AG04449 (cell line): ENCODE results near the gene ESRRA.

Experiments used
- CTCF ChIA-PET: fragments of 350-600 bp; formaldehyde crosslinking; extraction: SDS; loops from one replicate; lab custom pipeline; 2021; ENCODE audit warnings: antibody characterized with exemption; lab: Yijun Ruan, JAX
- POLR2A ChIA-PET: fragments of 400-600, 350-600 bp; formaldehyde crosslinking; extraction: SDS; loops from one replicate; lab custom pipeline; 2020; ENCODE audit warnings: antibody characterized with exemption, inconsistent platforms; lab: Yijun Ruan, JAX
- DNase-seq: peaks from one replicate; pipeline ENCODE4 v3.0.0-alpha.2; 2010; ENCODE audit warnings: low read depth, low spot score
- H3K4me3 ChIP-seq: 2 replicates; pipeline ENCODE4 v1.5.1; 2011; ENCODE audit warnings: low read depth, mild to moderate bottlenecking, control low read depth, low read length
- CTCF ChIP-seq: IDR thresholded peaks from one replicate; pipeline ENCODE4 v1.5.1; 2011; ENCODE audit warnings: mild to moderate bottlenecking, moderate library complexity, low read length, control low read depth, inconsistent platforms; ENCODE audit not compliant: insufficient read depth; ENCODE audit errors: missing control alignments

ESRRA gene

GRCh38 chr11:64264371-64264852 is 40.9 kb upstream of the ESRRA start:
- no peak for DNase-seq
- POLR2A ChIA-PET, result interaction anchor here (0.7 to 3.2 kb wide), 3 partner anchors 12 to 405 kb away, joined by 3 to 15 read pairs (median 4); partner anchors contain the start of genes FKBP2 and PLCB3
- no peak overlapping the region for H3K4me3 ChIP-seq
- no peak for TF ChIP-seq CTCF
- CTCF ChIA-PET, result interaction anchor here (1.3 to 15.2 kb wide), 6 partner anchors 10 to 90 kb away, joined by 4 to 224 read pairs (median 8); partner anchors contain the start of genes PLCB3 and PPP1R14B

- DNase-seq, result no peak
- ChIA-PET POLR2A (interaction anchor here (3.2 kb wide), 1 partner anchor 13 kb away, joined by 15 read pairs; the partner anchor contains the start of gene PLCB3), CTCF (interaction anchor here (1.5 to 15.2 kb wide), 5 partner anchors 12 to 61 kb away, joined by 4 to 224 read pairs (median 9); partner anchors contain the start of genes PLCB3 and PPP1R14B)
- no peak for TF ChIP-seq CTCF
- H3K4me3 ChIP-seq, result no peak overlapping the region
Observed at GRCh38 chr11:64265176-64266160, 39.9 kb upstream of the ESRRA start.

GRCh38 chr11:64266339-64266738 is 39.0 kb upstream of the ESRRA start:
- DNase-seq, result no peak
- no peak for TF ChIP-seq CTCF
- ChIA-PET POLR2A (no interaction called here), CTCF (interaction anchor here (2.4 to 15.2 kb wide), 3 partner anchors 12 to 36 kb away, joined by 8 to 224 read pairs (median 107); partner anchors contain the start of genes CATSPERZ, PLCB3 and PPP1R14B)
- no peak overlapping the region for H3K4me3 ChIP-seq

- no peak for DNase-seq
- no peak for TF ChIP-seq CTCF
- H3K4me3 ChIP-seq, result no peak overlapping the region
- CTCF ChIA-PET, result interaction anchor here (0.7 to 15.2 kb wide), 5 partner anchors 9 to 87 kb away, joined by 3 to 224 read pairs (median 8); partner anchors contain the start of genes CATSPERZ, PLCB3 and PPP1R14B
- POLR2A ChIA-PET, result interaction anchor here (0.6 to 5.5 kb wide), 3 partner anchors 9 to 63 kb away, joined by 5 to 61 read pairs (median 12); partner anchors contain the start of gene PPP1R14B
Observed at GRCh38 chr11:64267207-64267945, 37.9 kb upstream of the ESRRA start.

- no peak for DNase-seq
- CTCF ChIA-PET, result interaction anchor here (0.7 to 15.2 kb wide), 7 partner anchors 10 to 87 kb away, joined by 3 to 224 read pairs (median 6); partner anchors contain the start of genes CATSPERZ, PLCB3 and PPP1R14B
- peak overlapping the region; percentile 64 for H3K4me3 ChIP-seq
- no peak for TF ChIP-seq CTCF
- POLR2A ChIA-PET, result interaction anchor here (0.6 to 5.5 kb wide), 7 partner anchors 10 to 90 kb away, joined by 3 to 61 read pairs (median 6); partner anchors contain the start of genes BAD, FERMT3, PLCB3 and PPP1R14B
Observed at GRCh38 chr11:64268025-64268892, 37.1 kb upstream of the ESRRA start.
